OCI-LY3 (cell line): ENCODE data around the gene HOXC6.

Experiments
- H2AFZ ChIP-seq: fragments of 200-600, 300-600 bp; shearing (Covaris generic); 2 replicates; pipeline ENCODE4 v1.6.0; 2014; ENCODE audit warnings: antibody characterized with exemption, low read depth, low read length
- H3K27ac ChIP-seq: fragments of 200-600, 300-600 bp; sonication (generic); 2 replicates; pipeline ENCODE4 v1.5.1; 2014; ENCODE audit warnings: mild to moderate bottlenecking, low read length, moderate library complexity, mixed read lengths
- H3K27me3 ChIP-seq: fragments of 200-600, 300-600 bp; sonication (generic); 2 replicates; pipeline ENCODE4 v1.6.1; 2014; ENCODE audit warnings: low read depth, low read length, mixed read lengths
- H3K36me3 ChIP-seq: fragments of 200-600, 300-600 bp; sonication (generic); replicated peaks from 2 replicates; pipeline ENCODE3; 2014; ENCODE audit warnings: low read depth, low read length, mixed read lengths
- H3K4me1 ChIP-seq: fragments of 300-600, 200-600 bp; sonication (generic); 2 replicates; pipeline ENCODE4 v1.6.1; 2014; ENCODE audit warnings: low read length, mixed read lengths
- H3K4me2 ChIP-seq: fragments of 200-600, 300-600 bp; sonication (generic); 2 replicates; pipeline ENCODE4 v1.6.1; 2014; ENCODE audit warnings: low read length, mixed read lengths
- H3K4me3 ChIP-seq: fragments of 300-600, 200-600 bp; sonication (generic); 2 replicates; pipeline ENCODE4 v1.5.1; 2014; ENCODE audit warnings: antibody characterized with exemption, mild to moderate bottlenecking, low read length, moderate library complexity
- H3K79me2 ChIP-seq: fragments of 300-600, 200-600 bp; shearing (Covaris generic); 2 replicates; pipeline ENCODE4 v1.6.1; 2014; ENCODE audit warnings: mild to moderate bottlenecking, low read length, mixed read lengths
- H3K9ac ChIP-seq: fragments of 300-600, 200-600 bp; shearing (Covaris generic); 2 replicates; pipeline ENCODE4 v1.6.0; 2014; ENCODE audit warnings: mild to moderate bottlenecking, low read length, moderate library complexity
- H3K9me3 ChIP-seq: fragments of 200-600, 300-600 bp; shearing (Covaris generic); 2 replicates; pipeline ENCODE4 v1.6.1; 2014; ENCODE audit warnings: low read length, mixed read lengths; ENCODE audit not compliant: insufficient read depth
- H4K20me1 ChIP-seq: fragments of 200-600, 300-600 bp; sonication (generic); 2 replicates; pipeline ENCODE4 v1.6.1; 2016; ENCODE audit warnings: low read length, mixed read lengths; ENCODE audit not compliant: insufficient read depth
- CTCF ChIP-seq: fragments of 200-600, 300-600 bp; sonication (generic); IDR thresholded peaks from 2 replicates; pipeline ENCODE4 v1.5.1; 2014; ENCODE audit warnings: antibody characterized with exemption, low read length, low read depth
- EZH2phosphoT487 ChIP-seq: fragments of 200-600 bp; shearing (Covaris generic); IDR thresholded peaks from 2 replicates; pipeline ENCODE4 v1.6.1; 2018; ENCODE audit warnings: antibody characterized with exemption, mixed run types, low read depth

HOXC6 gene

GRCh38 chr12:54028314-54029201, at the start of gene HOXC6:
TSS of gene HOXC6 (plus strand) at chr12:54028440. CDS start at chr12:54028522, 82 bp downstream.
- Histone ChIP-seq H2AFZ (peak within 1 kb of the TSS; percentile 63; the same call in 1 of the 2 replicates), H3K4me2 (peak within 1 kb of the TSS; percentile 91), H3K79me2 (no peaks in the 10 kb centered on the region)

DNA sequence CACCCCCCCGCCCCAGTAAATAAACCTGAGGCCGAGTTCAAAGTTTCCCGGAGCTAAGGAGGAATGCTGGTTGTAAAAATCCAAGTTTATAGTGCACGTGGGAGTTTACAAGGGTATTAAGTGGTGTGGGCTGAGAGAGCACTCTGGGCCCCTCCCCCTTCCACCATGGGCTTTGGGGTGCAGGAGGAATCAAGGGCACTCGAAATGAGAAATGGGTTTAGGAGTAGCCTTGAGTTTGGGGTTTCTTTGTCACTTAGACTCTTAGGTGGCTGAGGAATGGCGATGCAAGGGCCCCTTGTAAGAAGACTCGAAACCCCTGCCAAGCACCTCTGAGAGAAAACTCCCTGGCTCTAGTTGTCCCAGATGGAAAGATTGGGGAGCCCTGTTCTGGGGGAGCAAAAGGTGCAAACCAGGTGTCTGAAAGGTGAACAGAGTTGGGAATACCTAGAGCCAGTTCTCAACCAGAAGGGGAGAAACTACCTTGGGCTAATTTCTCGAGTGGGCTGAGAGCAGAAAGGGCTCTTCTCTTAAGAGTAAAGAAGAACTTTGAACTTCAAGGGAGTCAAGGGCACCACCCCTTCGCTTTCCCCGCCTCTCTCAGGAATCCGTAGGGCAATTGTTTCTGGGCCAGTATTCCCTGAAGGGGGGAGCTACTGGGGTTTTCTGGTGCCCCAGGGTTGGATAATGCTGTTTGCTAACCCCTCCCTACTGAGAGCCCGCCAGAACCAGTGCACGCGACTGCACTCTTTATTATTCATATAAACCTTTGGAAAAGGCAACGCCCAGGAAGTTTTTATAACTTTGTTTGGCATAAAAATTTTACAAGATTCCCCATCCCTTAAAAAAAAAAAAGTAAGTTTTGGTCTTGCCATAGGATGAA, 49.5 kb upstream of the HOXC6 start:
- Histone ChIP-seq H4K20me1 (no peaks in the 10 kb centered on the region), H3K27ac (no peak overlapping the region), H3K4me3 (no peak overlapping the region), H2AFZ (no peak overlapping the region), H3K36me3 (no peaks in the 10 kb centered on the region), H3K9me3 (no peaks in the 10 kb centered on the region), H3K4me1 (peaks cover 33% of the 10 kb centered on the region), H3K27me3 (0 out of 2 replicates have a peak, but pooled peaks cover 5% of the 10 kb centered on the region), H3K79me2 (no peaks in the 10 kb centered on the region), H3K4me2 (no peak overlapping the region), H3K9ac (no peak overlapping the region)
- TF ChIP-seq CTCF (no peak), EZH2phosphoT487 (no peak)

More at GRCh38 chr12:54028314-54029201, at the start of gene HOXC6:
- Histone ChIP-seq H3K9ac (peak within 1 kb of the TSS; percentile 60; the same call in 1 of the 2 replicates), H4K20me1 (no peaks in the 10 kb centered on the region), H3K4me3 (peak within 1 kb of the TSS; percentile 64), H3K27me3 (no peaks in the 10 kb centered on the region), H3K36me3 (no peaks in the 10 kb centered on the region), H3K4me1 (peaks cover 38% of the 10 kb centered on the region), H3K9me3 (no peaks in the 10 kb centered on the region), H3K27ac (peak within 1 kb of the TSS; percentile 72)
- no peak for TF ChIP-seq EZH2phosphoT487
- no peak for TF ChIP-seq CTCF

GRCh38 chr12:53980104-53980801, 48.0 kb upstream of the HOXC6 start:
- Histone ChIP-seq H2AFZ (0 out of 2 replicates have a peak overlapping the region, but pooled peaks have one; percentile 32), H3K36me3 (no peaks in the 10 kb centered on the region), H3K4me3 (peak overlapping the region; percentile 56), H3K9ac (peak overlapping the region; percentile 23; the same call in 1 of the 2 replicates), H3K27ac (0 out of 2 replicates have a peak overlapping the region, but pooled peaks have one; percentile 38), H3K9me3 (no peaks in the 10 kb centered on the region), H3K4me1 (peaks cover 42% of the 10 kb centered on the region), H3K79me2 (no peaks in the 10 kb centered on the region), H3K4me2 (peak overlapping the region; percentile 78), H3K27me3 (0 out of 2 replicates have a peak, but pooled peaks cover 5% of the 10 kb centered on the region), H4K20me1 (no peaks in the 10 kb centered on the region)
- TF ChIP-seq EZH2phosphoT487 (no peak), CTCF (no peak)
